Activated CD8-positive, alpha-beta memory T cell treated with anti-CD3 and anti-CD28 coated beads, Interleukin-2, amount 50 U/mL, for 4 hours (primary cell): ENCODE data around the gene SFT2D3.
"Not testable (repeated sequence)": the region's sequence is repeated elsewhere in the genome, so short reads cannot be mapped to it uniquely, and the experiment has no call there.

ENCODE experiments used
- DNase-seq: peaks from one replicate; pipeline ENCODE4 v3.0.0-alpha.2; 2020

The SFT2D3 gene

DNA sequence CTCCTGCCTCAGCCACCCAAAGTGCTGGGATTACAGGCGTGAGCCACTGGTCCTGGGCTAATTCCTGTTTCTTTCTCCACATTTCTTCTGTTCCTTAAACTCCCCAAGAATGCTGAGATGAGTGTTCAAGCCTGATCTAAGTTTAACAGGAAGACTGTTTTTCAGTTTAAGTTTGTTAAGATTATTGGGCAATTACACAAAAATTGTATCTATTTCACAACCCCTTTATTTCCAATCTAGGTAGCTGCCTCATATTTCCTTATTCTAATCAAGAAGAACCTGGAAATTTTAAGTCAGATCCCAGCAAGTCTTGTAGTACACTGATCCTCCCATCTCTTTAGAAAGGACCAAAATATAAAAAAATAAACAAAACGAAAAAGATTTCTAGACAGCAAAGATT lies 11.7 kb downstream of the SFT2D3 start:
- DNase-seq: no peak

- no peak for DNase-seq
Observed at GRCh38 chr2:127713562-127713961, 12.3 kb downstream of the SFT2D3 start.

DNA sequence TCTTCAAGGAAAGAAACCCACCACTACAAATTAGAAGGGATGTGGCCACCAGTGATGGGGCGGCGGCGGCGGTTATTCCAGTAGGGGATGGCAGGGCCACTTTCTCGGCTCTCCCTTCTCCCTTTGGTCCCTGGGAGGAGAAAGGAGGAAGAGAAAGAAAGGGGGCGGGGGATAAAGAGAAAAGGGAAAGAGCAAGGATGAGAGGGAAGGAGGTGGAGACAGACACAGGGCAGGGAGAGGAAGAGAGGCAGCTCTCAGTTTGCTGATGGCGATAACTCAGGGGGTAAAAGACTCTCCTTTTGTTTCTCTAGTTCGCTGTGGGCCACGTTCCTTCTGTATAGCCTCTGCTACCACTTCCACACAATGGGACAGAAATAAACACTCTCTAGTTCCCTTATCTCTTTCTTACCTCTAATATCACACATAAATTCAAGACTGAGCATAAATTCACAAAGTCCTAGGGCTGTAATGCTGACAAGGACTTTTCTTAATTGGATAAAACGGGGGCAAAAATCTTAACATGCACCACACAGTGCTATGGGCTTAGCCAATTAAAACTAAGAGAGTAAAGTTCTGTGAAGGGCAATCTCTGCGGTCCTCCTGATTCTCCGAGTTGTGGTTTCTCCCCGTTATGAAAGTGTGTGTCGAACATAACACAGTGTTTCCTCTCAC lies 14.6 kb downstream of the SFT2D3 start:
- DNase-seq: no peak

- no peak for DNase-seq
Observed at GRCh38 chr2:127718271-127718670, 17.0 kb downstream of the SFT2D3 start.

DNA sequence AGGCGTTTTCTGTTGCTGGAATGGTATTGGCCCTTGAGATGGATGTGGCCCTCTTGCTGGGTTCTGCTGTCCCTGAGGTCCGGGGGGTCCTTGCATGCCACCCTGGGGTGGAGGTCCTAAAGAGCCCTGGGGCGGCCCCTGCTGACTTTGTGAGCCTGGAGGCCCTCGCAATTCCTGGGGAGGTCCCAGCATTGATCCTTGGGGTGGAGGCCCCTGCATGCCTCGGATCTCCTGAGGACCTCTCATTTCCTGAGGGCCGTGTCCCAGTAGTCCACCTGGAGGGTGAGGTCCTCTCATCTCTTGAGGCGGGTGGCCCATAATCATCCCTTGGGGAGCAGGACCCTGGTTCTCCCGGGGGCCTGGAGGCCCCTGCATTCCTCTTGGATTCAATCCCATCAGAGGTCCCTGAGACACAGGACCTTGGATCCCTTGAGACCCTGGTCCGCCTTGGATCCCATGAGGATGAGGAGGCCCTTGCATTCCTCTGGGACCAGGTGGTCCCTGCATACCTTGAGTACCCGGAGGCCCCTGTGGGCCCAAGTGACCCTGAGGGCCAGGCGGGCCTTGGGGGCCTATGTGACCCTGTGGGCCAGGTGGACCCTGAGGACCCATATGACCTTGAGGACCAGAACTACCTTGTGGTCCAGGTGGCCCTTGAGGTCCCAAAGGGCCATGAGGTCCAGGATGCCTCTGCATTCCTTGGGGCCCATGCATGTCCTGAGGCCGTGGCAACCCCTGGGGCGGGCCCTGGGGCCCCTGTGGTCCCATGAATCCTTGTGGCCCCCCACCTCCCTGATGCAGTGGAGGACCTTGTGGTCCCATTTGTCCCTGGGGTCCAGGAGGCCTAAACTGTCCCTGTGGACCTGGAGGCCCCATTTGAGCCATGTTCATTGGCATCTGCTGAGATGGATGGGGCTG lies 18.3 kb downstream of the SFT2D3 start:
- no peak for DNase-seq

DNA sequence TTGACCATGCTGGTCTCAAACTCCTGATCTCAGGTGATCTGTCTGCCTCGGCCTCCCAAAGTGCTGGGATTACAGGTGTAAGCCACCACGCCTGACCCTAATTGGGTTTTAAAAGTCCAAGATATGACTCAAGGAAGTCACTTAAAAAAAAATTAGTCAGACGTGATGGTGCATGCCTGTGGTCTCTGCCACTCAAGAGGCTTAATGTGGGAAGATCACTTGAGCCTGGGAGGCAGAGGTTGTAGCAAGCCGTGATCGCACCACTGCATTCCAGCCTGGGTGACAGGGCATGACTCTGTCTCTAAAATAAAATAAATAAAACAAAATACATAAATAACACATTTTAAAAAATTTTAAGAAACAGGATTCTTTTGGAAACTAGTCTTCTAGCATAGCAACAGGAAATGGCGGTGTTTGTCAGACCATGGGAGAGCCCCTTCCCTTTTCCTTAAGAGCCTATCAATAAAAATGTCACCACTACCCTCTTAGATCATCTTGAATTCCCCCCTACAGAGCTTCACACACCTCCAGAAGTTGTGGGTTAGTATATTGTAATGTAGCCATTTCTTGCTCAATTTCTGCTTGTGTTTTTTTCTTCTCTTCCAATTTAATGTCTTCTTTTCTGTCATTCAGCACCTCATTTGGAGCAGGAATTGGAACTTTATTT lies 20.1 kb downstream of the SFT2D3 start:
- DNase-seq: no peak

DNA sequence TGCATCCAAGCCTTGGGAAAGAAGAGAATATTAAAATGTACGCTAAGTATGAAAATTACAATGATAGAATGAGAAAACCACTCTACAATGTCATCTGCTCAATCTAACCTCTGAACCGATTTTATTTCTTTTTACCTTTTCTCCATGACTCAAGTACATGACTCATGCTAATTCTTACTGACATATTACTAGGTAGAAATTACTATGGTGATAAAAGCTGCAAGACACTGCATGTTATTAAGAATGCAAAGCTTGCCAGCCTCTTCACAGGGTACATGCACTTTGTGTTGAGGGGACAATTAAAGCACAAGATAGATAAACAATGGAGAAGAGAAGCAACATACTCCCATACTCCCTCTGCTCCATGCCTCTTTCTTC lies 20.7 kb downstream of the SFT2D3 start:
- DNase-seq: no peak

- no peak for DNase-seq
Observed at GRCh38 chr2:127722807-127723206, 21.5 kb downstream of the SFT2D3 start.

DNA sequence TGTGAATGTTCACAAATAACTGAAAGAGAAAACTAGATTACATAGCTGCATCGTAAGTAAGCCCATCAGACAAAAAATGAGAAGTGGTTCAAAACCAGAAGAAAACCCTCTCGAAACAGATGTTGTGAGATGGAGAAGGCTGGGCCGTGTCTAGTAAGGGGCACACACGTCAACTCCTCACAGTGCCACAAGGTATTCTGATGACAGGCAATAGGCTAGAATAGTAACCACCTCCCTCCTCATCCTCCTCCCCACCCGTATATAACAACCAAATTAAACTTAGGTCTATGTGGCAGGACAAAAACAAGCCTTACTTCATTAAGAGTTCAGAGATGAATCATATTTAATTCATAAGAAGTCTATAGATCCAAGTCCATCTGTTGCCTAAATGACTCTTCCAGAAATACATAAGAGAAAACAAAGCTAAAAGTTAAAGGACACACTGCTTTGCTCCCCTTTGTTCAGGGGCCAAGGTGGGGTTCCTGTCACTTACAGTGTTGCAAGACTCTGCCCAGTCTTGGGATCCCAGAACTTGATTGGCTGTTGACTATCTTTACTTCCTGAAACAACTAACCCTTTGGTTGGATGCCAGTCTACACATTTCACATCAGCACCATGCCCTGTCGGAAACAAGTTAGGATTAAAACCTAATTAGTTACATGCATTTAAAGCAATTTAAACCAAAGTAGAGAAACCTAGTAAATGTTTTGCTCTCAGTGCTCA lies 25.0 kb downstream of the SFT2D3 start:
- DNase-seq: no peak

DNA sequence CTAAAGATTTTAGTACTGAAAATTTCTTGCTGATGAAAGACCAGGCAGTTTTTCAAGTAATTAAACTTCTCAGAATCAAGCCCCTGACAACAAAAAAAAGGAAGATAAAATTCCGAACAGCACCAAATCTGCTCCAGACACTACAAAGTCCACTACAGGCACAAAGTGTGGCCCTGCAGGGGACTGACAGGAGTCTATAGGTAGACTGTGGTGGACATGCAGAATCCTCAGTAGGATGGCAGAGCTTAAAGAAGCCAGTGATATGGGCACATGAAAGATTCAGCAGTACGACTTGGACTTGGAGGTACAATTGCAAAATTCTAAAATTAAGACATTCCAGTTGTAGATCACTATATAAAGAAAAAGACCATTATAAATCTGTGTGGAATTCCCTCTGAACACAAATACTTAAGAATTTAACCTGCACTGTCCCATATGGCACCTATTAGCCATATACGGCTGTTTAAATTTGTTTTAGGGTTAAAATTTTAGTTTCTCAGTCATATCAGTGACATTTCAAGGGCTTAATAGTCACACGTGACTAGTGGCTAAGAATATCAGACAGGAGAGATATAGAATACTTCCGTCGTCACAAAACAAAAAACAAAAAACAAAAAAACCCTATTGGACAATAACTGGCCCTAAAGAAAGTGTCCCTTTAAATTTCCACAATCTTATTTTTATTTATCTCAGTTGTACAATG lies 32.0 kb downstream of the SFT2D3 start:
- DNase-seq: no peak

DNA sequence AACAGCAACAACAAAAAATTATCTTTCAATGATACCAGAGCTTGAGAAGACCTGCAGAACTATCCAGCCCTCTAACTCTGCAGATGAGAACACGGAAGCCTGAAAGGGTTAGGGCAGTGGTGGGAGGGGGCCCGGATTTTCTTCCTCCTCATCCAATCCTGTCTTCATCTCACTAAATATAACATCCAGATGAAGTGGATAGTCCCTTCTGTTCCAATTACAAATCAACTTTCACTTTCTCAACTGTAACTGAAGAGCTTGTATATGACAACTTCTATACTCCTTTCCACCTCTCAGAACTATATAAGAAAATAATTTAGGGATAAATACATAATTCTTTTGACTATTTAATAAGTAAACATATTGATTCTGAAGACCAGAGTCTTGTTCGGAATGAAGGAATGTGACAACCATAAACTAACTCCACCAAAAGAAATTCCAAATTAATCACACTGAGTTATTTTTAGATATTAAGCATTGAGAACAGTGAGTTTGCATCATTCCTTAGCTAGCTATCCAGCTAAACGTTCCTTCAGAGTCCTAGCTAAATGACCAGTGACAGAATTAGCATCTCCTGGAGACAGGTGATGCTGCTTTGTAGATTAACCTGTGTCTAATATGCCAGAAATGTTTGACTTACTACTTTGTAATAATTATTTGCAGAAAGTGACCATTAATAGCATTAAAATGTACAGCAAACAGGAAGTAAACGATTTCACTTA lies 32.7 kb downstream of the SFT2D3 start:
- no peak for DNase-seq

- DNase-seq: no peak
Observed at GRCh38 chr2:127735044-127735443, 33.7 kb downstream of the SFT2D3 start.

- DNase-seq: no peak
Observed at GRCh38 chr2:127735537-127736399, 34.5 kb downstream of the SFT2D3 start.

DNA sequence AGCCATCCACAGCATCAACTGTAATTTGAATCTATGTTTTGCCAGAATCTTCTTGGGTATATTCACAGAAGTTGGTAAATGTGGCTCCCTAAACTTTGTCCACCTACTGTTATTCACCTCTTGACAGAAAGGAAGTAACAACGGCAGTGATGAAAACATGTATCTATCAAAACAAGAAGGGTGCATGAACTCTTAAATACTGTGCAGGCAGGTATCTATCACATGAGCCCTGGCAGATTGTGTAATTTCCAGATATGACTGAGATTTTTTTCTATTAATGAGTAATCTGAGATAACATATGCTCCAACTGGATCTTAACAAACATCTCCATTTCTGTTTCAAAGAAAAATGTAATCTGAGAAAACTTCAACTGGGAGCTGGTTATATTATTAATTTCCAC lies 36.6 kb downstream of the SFT2D3 start:
- DNase-seq: no peak

DNA sequence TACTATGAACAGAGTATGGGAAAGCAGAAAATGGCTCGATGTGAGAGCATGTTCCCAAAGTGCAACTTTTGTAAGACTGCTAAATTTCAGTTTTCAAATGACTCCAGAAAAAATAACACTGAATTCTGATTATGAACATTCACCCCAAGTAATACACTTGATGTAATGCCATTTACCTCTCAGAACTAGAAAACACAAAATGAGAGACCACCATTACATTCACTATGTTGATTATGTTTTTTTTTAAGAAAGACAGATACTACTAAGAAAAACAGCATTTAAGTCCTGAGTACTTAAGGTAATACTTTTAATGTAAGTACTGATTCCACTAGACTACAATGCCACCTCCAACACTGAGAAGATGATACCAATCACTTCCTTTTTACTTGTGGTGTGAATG lies 38.5 kb downstream of the SFT2D3 start:
- no peak for DNase-seq

- no peak for DNase-seq
Observed at GRCh38 chr2:127740665-127741288, 39.5 kb downstream of the SFT2D3 start.

DNA sequence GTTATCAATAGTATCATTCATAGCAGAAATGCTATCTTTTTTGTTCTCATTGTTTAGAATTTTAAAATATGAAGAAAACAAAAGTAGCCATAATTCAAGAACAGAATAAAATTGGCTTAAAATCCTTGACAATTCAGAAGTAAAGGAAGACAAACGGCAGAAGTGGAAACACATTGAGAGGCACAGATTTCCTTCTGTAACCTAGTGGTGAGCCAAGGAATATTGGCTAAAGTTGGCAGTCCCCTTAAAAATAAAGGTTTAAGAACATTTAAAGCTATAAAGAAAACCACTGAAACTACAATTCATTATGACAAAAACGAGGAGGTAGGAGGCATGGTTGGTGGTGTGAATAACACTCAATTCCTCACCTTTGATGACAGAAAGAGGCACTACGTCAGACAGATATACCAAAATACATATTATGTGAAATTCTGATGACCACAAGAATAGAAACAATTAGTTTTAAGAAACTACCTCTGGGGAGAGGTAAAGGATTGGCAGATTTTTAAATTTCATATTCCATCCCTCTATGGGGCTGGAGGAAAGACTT lies 42.3 kb downstream of the SFT2D3 start:
- no peak for DNase-seq

GRCh38 chr2:127747621-127748020 lies 46.3 kb downstream of the SFT2D3 start:
- no peak for DNase-seq

DNA sequence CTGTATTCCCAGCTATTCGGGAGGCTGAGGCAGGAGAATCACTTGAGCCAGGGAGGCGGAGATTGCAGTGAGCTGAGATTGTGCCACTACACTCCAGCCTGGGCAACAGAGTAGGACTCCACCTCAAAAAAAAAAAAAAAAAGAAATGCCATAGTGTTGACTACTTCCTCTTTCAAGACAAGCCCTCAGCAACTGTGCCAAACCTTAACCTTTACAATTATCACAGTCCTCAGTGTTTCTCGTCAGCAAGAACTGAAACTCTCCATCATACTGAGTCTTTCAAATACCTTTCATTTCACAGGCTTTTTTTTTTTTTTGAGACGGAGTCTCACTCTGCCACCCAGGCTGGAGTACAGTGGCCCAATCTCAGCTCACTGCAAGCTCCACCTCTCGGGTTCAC lies 48.2 kb downstream of the SFT2D3 start:
- DNase-seq: not testable (repeated sequence)

DNA sequence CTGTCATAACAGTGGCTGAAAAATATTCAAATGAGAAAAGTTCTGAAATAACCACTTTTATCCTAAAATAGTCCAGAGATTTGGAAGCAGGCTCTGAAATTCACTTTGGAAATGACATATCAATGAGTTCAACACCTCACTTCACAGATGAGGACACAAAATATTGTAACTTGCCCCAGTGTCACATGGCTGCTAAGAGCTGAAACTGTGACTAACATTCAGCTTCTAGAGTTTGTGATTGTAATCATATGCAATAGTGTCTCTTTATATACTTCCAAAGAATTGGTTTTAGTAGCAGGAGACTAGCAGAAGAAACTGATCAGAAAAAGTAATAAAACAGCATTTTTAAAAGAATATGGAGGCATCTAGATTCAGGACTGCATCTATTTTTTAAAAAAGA lies 52.1 kb downstream of the SFT2D3 start:
- no peak for DNase-seq
